SK-N-MC (cell line): ENCODE data around the gene PRRX1.

Source experiments
- EZH2 ChIP-seq: fragments of 200-600 bp; sonication (generic); IDR thresholded peaks from one replicate; pipeline ENCODE4 v1.6.1; 2017; ENCODE audit warnings: antibody characterized with exemption
- FOXP2 ChIP-seq: optimal IDR thresholded peaks from 2 replicates; pipeline ENCODE3; 2011; ENCODE audit warnings: mild to moderate bottlenecking, moderate library complexity; ENCODE audit not compliant: insufficient read depth; ENCODE audit errors: extremely low read length, control extremely low read depth
- POLR2AphosphoS5 ChIP-seq: IDR thresholded peaks from 2 replicates; pipeline ENCODE4 v1.6.1; 2012; ENCODE audit warnings: mild to moderate bottlenecking, low read depth, low read length, borderline replicate concordance

- TF ChIP-seq POLR2AphosphoS5 (no peak), EZH2 (no peak), FOXP2 (no peak)
These were observed 37.1 kb downstream of the PRRX1 start for GRCh38 chr1:170700842-170701615.
